Pancreas (tissue), 10 donors: ENCODE data around the gene LRP10. TPM values are rescaled to one million over a fixed set of nuclear protein-coding genes. Genes with fewer than 3 reads are reported as not detected.
A peak's percentile ranks its signal among the peaks of the same experiment; 100 is the strongest.

Source experiments
- ATAC-seq, 4 donors: fragments of 200-7000 bp; cut with Tn5 transposase; one replicate each; pipeline versions ENCODE4 v1.8.0 to v1.9.1; 2020; ENCODE audit warnings: mild to moderate bottlenecking in 4 of 4, moderate library complexity in 4 of 4
- DNase-seq, 6 donors: peaks; one replicate each; pipeline ENCODE4 v3.0.0-alpha.2; 2020
- FAIRE-seq: peaks from 2 replicates; lab custom pipeline; 2012; peaks lifted over from hg19 to GRCh38; lab: Jason Lieb, UNC
- H3K27ac ChIP-seq, 4 donors: fragments of 200-600 bp; sonication (generic); 1 replicate in 3 of 4; 2 replicates in 1 of 4; pipeline versions ENCODE4 v1.5.0 to v1.8.0; 2020
- H3K27me3 ChIP-seq, 4 donors: fragments of 200-600 bp; one replicate each; pipeline ENCODE4 v1.8.0; 2021
- H3K36me3 ChIP-seq, 3 donors: fragments of 200-600 bp; sonication (generic) in 1 of 3; one replicate each; pipeline versions ENCODE4 v1.5.0 to v1.8.0; 2020 to 2021
- H3K4me1 ChIP-seq, 3 donors: fragments of 200-600 bp; one replicate each; pipeline ENCODE4 v1.8.0; 2021
- H3K4me3 ChIP-seq, 4 donors: fragments of 200-600 bp; sonication (generic) in 2 of 4; one replicate each; pipeline versions ENCODE4 v1.5.0 to v1.8.0; 2020 to 2021
- H3K9me3 ChIP-seq, 4 donors: fragments of 200-600 bp; one replicate each; pipeline ENCODE4 v1.8.0; 2021
- WGBS, 2 donors: extraction: QIAGEN DNeasy Blood & Tissue Kit; methylation state at CpG; one replicate each; pipeline ENCODE4 v1.1.7; 2013; 5-methylcytosine and 5-hydroxymethylcytosine counted together
- intact Hi-C, 3 donors: fragments of 100-400 bp; cut with DNase I; formaldehyde crosslinking; loops; one replicate each; pipeline versions ENCODE4 v1.11.1 to v1.14.2; 2022
- polyA plus RNA-seq, 2 donors: library from polyadenylated mRNA; stranded (reverse); fragments of 200-250 nt; gene quantifications; one replicate each; pipeline ENCODE4 v1.2.3, GENCODE V29; 2013
- total RNA-seq, 6 donors: library from RNA; stranded (reverse); fragmentation: NEBNext Ultra II Directional in 4 of 6; extraction: Animal tissue kit (Norgen Biotek cat#: 25700) in 4 of 6; gene quantifications; one replicate each; pipeline versions ENCODE4 v1.2.1 to v1.2.4, GENCODE V29; 2021 to 2023
- TF ChIP-seq, protein P1 (sequence below), 4 donors: fragments of 200-600 bp; sonication (generic) in 3 of 4; IDR thresholded peaks; one replicate each; pipeline versions ENCODE4 v1.5.0 to v1.8.0; 2021; ENCODE audit warnings: antibody characterized with exemption in 4 of 4
- donor health status: healthy with polysubstance abuse.
- donor health status: DM: no; HTN: no; CAD: no; lungs with moderate emphysema.
- donor health status: DM: no; HTN: no; CAD: no.
- donor health status: control.
- donor health status: control.
- donor health status: Bipolar disorder and iron deficiency.
- donor health status: DM: yes; HTN: yes; CAD: no.
- donor health status: DM: no; HTN: no; CAD: no.
- donor health status: DM: no; HTN: no; CAD: no.
- donor health status: DM: yes; HTN: yes; CAD: no.

LRP10 gene
- total and polyA plus RNA-seq, 8 donors: 14.7 to 86.2 (median 50.2) TPM

DNA sequence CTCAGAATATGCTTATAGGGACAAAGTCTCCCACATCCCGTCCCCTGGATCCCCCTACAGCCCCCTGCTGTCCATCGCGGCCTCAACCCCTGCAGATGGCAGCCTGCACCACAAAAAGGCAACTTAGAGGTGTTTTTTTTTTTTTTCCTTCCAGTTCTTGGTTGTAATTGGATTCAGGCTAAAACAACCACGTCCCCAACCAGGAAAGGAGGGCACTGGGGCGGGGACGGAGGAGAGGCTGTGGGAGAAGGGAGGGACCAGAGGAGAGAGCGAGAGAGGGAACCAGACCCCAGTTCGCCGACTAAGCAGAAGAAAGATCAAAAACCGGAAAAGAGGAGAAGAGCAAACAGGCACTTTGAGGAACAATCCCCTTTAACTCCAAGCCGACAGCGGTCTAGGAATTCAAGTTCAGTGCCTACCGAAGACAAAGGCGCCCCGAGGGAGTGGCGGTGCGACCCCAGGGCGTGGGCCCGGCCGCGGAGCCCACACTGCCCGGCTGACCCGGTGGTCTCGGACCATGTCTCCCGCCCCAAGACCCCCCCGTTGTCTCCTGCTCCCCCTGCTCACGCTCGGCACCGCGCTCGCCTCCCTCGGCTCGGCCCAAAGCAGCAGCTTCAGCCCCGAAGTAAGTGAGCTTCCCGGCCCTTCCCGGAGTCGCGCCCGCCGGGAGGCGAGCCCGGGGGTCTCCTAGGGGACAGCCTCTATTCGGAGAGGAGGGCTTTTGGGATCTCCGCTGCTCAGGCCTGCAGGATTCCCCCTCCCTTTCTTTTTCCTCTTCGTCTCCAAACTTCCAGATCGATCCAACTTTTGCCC, 35.0 kb upstream of the LRP10 start, which contains the start of gene MMP14:
Gene MMP14, plus strand, starts transcription at position 285 of the 813 bp plus-strand sequence. Its CDS starts 233 bp downstream, at position 518.
- Histone ChIP-seq H3K27me3 (no peaks in the 10 kb centered on the region), H3K4me3 (peak within 1 kb of the TSS; percentile 38 to 90 (median 82)), H3K27ac (peak within 1 kb of the TSS; percentile 72 to 87 (median 80)), H3K9me3 (no peaks in the 10 kb centered on the region), H3K36me3 (peaks cover 0 to 6% (median under 1%) of the 10 kb centered on the region in 3 donors), H3K4me1 (peaks cover 0 to 16% (median 0%) of the 10 kb centered on the region in 3 donors)
- 1% methylated on average over 28 to 46 of the region's 46 CpGs for WGBS, 2 donors
- peak; percentile 75 to 86 (median 84) for ATAC-seq
- TF ChIP-seq, protein P1, sequence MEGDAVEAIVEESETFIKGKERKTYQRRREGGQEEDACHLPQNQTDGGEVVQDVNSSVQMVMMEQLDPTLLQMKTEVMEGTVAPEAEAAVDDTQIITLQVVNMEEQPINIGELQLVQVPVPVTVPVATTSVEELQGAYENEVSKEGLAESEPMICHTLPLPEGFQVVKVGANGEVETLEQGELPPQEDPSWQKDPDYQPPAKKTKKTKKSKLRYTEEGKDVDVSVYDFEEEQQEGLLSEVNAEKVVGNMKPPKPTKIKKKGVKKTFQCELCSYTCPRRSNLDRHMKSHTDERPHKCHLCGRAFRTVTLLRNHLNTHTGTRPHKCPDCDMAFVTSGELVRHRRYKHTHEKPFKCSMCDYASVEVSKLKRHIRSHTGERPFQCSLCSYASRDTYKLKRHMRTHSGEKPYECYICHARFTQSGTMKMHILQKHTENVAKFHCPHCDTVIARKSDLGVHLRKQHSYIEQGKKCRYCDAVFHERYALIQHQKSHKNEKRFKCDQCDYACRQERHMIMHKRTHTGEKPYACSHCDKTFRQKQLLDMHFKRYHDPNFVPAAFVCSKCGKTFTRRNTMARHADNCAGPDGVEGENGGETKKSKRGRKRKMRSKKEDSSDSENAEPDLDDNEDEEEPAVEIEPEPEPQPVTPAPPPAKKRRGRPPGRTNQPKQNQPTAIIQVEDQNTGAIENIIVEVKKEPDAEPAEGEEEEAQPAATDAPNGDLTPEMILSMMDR (IDR thresholded peaks at IDR 0.05): no peak
- intact Hi-C loops: no loop called here
- peak in 5 of 6 donors; percentile 52 to 79 (median 67) for DNase-seq
- no peak for FAIRE-seq

DNA sequence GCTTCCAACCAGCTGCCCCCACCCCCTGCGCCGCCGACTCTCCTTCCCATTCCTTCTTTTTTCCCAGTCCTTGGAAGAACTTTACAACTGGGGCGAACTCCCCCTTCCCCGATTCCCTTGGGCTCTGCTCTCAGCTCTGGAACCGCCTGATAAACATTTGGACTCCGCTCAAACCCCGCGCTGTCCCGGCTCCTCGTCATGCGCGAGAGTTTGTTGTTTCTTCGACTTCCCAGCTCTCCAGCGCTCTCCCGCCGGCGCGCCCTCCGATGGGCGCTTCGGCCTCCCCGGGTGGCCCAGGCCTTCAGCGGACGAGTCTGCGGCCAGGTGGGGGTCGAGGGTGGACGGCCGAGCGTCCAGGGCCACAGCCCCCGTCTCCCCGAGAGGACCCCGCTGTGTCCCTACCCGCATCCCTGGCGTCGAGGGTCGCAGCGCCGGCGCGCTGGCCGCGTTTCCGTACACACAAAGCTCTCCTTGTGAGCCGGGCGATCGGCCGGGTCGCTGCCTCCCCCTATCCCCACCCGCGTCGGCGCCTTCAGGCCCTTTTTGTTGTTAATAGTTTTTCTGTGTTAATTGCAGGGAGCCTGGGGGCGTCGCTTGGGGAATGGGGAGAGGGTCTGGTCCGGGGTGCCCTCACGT, 34.3 kb upstream of the LRP10 start:
- Histone ChIP-seq H3K27me3 (no peaks in the 10 kb centered on the region), H3K4me3 (peak overlapping the region; percentile 38 to 90 (median 82)), H3K27ac (peak overlapping the region; percentile 72 to 87 (median 80)), H3K36me3 (peaks cover 0 to 10% (median 4%) of the 10 kb centered on the region in 3 donors), H3K4me1 (peaks cover 0 to 16% (median 0%) of the 10 kb centered on the region in 3 donors), H3K9me3 (no peaks in the 10 kb centered on the region)
- intact Hi-C loops: no loop called here
- FAIRE-seq: no peak
- 1 to 2% methylated on average over 57 of the region's 57 CpGs for WGBS, 2 donors
- ATAC-seq: peak; percentile 74 to 86 (median 80)
- TF ChIP-seq, protein P1 (IDR thresholded peaks at IDR 0.05): no peak
- DNase-seq: peak in 5 of 6 donors; percentile 64 to 86 (median 68)

DNA sequence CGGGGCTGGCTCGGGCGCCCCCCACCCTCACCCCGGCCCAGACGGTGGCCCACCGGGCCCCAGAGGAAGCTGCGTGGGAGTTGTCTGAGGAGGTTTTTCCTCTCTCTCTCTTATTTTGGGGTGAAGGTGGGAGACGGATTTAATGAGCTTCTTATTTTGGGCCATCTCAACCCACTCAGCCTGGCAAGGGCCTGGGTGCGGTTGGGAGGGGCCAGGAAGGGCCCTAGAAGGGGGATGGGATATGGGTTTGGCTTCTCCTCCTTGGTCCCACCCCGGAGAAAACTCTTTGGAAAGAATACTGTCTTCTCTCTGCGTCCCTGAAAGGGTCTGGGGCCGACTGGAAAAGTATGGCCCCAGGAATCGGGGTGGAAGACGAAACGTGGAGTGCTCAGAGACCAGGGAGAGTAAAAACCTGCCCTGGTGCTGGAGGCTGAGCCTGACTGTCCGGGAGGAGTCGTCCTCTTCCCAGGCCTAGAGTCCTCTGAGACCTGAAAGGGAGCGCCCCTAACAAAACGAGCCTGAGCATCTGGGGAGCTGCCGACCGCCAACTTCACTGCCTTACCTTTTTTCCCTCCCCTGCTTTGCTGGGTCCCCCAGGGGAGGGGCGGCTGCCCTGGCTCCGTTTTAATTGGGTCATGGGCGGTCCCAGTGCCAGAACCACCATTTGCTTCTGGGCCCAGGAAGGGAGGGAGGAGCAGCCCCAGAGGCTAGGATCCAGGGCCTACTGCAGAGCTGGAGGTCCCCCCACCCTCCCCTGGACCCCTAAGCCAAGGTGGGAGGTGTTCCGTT, 33.6 kb upstream of the LRP10 start:
- intact Hi-C loops: no loop called here
- Histone ChIP-seq H3K4me1 (peaks cover 0 to 16% (median 0%) of the 10 kb centered on the region in 3 donors), H3K4me3 (peak overlapping the region; percentile 38 to 90 (median 82)), H3K9me3 (no peaks in the 10 kb centered on the region), H3K27me3 (no peaks in the 10 kb centered on the region), H3K36me3 (peaks cover 0 to 17% (median 8%) of the 10 kb centered on the region in 3 donors), H3K27ac (peak overlapping the region; percentile 72 to 87 (median 80))
- DNase-seq (peak in 3 of 6 donors; percentile 36 to 56 (median 53)), ATAC-seq (peak; percentile 8 to 34 (median 14)), FAIRE-seq (no peak)
- TF ChIP-seq, protein P1 (IDR thresholded peaks at IDR 0.05): no peak
- 24 to 37% methylated on average over 25 of the region's 25 CpGs for WGBS, 2 donors

DNA sequence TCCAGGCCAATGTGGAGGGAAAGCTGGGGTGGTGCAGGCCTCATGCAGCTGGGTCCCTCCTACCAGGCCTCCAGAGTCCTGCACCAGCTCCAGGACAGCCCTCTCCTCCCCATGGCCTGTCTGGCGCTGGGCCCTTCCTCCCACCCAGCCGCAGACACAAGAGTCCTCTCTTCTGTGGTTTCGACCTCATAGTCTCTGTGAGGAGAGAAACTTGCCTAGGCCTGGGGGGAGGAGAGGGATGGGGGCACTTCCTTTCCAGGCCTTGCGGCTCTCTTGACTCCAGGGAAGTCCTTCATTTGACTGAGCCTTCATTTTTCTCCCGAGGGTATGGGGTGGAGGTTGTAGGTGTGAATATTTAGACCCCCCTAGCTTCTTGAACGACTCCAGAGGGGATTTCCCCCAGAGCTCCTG, 32.9 kb upstream of the LRP10 start:
- intact Hi-C loops: no loop called here
- FAIRE-seq (no peak), DNase-seq (peak in 1 of 6 donors; percentile 51), ATAC-seq (peak in 2 of 4 donors; percentile 4 to 25)
- peaks cover 0 to 16% (median 0%) of the 10 kb centered on the region in 3 donors for H3K4me1 ChIP-seq
- WGBS, 2 donors: 59 to 70% methylated on average over 6 of the region's 6 CpGs
- no peaks in the 10 kb centered on the region for H3K27me3 ChIP-seq
- peak overlapping the region in 3 of 4 donors; percentile 38 to 90 (median 80) for H3K4me3 ChIP-seq
- peak overlapping the region in 2 of 4 donors; percentile 87 for H3K27ac ChIP-seq
- H3K36me3 ChIP-seq: peaks cover 0 to 24% (median 15%) of the 10 kb centered on the region in 3 donors
- H3K9me3 ChIP-seq: no peaks in the 10 kb centered on the region
- TF ChIP-seq, protein P1 (IDR thresholded peaks at IDR 0.05): no peak
